HG02970 (cell line): Measurements from ENCODE around the gene OPA1.

Experiments used
- ATAC-seq: cut with Tn5 transposase; IDR thresholded peaks from one replicate; pipeline ENCODE4 v1.9.1; 2021; ENCODE audit warnings: mild to moderate bottlenecking, moderate library complexity, moderate number of reproducible peaks; ENCODE audit not compliant: unreplicated experiment, low FRiP score

Gene OPA1

DNA sequence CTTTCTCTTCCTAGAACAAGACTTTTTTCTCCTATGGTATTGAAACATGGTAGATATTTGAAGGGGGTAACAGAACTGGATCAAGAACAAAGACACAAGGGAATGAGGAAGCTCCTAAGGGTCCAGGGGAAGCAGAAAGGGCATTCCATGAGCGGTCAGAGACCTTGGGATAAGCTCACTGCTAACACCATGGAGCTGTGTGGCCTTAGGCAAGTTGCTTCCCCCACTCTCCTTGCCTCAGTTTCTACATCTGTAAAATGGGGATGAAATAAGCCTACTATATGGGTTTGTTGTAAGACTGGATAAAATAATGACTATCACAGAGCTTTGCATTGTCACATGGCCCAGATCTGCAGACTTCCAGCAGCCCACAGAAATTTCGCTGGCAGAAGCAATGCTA lies 139.8 kb downstream of the OPA1 start:
- ATAC-seq = no peak

DNA sequence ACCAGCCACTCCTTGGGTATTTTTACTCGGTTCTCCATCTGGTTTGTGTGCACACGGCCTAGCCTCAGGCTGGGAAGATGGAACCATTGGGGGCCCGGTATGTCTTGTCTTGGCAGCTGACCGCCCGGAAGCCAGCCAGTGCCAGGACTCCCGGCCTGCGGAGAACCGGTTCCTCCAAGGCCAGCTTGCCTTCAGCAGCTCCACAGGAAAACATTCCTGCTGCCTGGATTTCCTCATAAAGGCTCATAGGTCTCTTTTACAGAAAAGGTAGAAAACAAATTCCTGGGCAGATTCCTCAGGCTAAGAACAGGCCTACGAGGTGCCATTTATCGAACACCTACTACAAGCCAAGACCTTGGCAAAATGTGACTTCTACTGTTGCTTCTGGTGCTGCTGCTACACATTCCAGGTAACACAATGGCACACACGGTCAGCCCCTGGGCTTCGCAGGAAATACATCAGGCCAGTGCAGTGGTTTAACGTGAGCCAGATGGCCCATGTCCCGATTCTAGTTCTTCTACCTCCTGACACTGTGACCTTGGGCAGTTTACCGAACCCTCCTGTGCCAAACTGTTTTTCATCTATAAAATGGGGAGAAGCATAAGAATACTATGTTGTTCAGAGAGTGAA lies 141.8 kb downstream of the OPA1 start:
- ATAC-seq = no peak

DNA sequence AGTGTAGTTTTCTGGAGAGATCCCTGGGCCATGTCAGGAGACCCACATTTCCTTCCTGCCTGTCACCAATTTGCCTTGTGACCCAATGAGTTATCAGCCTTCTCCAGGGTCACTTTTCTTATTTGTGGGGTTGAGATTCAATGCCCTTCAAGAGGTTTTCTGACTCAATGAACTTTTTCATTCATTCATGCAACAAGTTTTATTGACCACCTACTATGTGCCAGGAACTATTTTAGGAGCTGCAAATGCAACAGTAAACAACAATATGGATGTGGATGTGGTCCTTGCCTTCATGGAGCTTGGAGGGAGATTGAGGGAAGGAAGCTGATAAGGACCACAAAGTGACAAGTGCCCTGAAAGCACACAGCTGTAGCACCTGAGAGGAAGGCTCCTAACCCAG lies 142.8 kb downstream of the OPA1 start:
- ATAC-seq = no peak

DNA sequence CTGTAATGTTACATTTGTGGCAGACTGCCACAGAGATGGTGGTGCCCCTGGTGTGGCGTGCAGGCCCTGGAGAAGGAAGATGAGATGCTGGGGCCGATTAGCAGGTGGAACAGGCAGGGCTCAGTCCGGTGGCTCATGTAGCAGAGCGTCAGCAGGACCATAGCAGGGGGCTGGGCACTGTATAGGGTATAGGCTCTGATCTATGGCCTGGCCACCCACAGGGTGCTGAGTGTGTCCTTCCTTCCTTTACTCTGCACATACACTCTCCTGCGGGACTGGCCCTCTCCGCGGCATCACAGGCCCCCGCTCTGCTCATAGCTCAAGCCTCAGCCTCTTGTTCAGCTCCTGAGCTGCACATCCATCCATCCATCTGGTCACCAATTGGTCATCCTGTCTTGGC lies 143.6 kb downstream of the OPA1 start:
- ATAC-seq = no peak

DNA sequence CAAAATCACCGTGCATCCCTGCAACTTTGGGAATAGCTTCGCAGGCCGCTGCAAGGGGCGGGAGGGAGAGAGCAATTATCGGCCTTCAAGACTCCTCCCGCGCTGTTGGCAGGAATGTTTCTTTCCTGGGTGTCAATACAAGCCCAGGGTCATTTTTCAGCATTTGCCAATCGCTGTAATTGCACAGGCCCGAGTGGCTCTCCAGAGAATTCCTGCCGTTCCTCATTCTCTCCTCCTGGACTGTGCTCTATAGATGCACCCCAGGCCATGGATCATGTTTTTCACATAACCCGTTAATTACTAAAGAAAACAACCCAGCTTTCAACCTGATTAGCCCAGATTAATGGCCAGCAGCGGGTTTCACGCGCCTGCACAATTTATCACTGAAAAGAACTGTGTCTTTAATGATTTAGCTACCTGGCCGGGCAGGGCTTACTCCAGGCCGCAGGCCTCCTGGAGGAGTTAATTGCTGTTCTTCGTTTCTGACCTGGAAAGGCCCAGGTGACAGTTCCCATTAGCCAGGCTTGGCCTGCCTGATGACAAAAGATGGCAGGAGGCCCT lies 144.3 kb downstream of the OPA1 start:
- no peak for ATAC-seq

DNA sequence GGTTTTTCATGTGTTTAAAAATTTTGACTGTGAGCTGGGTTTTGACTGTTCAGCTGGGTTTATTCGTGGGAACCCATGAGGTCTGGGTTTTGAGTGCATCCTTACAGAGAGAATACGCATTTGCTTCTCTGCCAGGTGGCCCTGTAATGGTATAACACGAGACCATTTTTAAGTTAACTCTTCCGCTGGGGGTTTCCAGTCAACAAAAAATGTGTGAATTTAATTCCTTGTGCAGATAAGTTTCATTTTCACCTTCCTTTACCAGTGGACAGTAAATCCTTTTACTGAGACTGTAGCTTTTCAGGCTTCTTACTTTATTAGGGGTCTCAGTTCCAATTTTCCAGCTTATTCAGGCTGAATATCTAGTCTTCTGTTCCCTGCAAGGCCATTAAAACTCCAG lies 149.6 kb downstream of the OPA1 start:
- ATAC-seq = peak; percentile 49

DNA sequence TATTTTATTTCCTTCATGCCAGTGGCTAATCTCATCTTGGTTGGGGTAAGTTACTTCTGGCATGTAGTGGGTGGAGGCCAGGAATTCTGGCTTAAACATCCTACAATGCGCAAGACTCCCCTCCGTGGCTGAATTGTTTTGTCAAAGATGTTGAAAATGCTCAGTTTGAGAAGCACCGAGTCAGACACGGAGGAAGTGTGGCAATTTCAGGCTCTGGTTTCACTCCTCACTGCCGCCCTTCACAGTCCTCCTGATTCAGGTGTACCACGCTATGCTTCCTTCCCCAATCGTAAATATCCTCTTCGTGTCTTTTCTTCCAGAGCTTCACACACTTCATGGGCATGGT lies 150.7 kb downstream of the OPA1 start:
- ATAC-seq = no peak

DNA sequence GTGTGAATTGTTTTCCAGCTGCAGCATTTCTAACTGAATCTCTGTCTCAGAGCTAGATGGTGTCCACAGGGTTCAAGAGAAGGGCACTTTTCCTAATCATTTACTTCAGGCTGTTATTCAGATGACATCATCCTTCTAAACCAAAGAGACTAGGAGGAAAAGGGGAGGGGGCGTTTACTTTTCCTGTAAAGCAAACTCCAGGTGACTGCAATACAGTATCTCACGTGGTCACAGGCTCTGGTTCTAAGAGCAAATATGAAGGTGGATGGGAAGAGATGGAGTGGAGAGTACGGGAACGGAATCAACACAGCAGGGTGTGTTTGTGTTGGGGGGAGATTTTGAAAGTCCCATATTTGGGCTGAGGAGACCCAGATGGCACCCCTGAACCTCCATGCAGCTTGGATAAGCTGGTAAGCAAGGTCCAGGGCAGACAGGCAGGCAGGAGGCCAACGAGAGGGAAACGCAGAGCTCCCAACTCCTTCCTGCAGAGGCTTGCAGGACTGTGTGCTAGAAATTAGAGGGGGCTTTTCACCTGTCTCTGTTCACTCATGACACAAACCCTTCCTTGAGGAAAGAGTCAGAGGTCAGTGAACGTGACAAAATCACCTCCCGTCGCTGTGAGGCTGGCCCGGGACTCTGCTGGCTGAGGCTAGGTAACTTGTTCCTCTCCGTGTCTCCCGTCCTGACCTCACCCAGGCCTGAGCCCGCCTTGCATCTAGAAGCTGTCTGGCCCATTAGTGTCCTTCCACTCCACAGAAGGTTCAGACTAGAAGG lies 151.2 kb downstream of the OPA1 start:
- no peak for ATAC-seq

DNA sequence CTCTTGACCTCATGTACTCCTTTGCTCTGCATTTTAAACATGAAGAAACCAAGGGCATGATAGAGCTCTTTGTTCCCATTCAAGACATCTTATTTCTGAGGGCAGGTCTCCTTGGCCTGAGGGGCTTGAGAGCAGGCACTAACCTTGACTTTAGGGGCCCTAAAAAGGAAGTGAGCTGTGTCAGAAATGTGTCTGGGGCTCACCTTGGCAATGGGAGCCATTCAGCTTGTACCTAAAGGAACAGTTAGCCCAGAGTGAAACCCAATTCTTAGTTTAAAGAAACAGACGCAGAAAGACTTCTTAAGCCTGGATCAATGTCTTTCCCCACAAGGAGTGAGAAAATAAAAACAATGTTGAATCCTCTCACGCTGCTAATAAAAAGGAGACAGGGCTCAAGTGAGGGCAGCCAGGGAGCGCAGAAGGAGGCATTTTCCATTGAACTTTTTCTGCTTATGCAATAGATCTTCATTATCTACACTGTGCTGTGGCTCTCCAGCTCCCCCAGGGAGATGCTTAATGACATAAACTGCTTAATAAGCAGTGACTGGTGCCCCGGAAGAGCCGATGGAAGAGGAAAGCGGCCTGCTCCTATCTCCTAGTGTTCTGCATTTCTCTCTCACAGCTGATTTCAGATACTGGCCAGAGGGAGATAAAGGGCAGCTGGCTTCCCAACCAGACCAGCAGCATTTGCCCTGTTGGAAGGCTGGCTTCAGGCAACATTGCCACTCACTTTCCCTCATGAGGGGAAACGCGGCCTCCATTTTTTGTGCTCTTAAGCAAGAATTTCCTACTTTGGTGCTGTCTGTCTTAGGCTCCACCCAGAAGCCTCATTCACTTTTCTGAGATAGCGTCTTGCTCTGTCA lies 152.0 kb downstream of the OPA1 start:
- no peak for ATAC-seq

DNA sequence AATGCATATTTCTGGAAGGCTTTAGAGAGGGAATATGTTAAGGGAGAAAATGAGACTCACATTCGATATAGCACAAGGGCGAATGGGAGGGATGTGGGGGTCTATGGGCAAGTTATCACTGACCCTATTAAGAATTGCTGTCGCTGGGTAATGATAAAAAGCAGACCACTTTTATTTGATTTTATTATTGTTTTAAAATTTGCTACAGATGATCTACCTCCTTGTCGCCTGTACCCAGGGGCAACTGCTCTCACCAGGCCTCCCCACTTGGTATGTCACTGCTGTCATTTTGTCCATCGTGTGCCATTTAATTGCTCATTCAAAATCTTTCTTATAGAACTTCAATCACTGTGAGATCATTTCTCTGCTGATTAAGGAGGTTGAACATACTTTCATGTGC lies 153.8 kb downstream of the OPA1 start:
- no peak for ATAC-seq
